ENCODE data around the gene GGPS1. TPM values are rescaled to one million over a fixed set of nuclear protein-coding genes. Genes with fewer than 3 reads are reported as not detected.

Gene GGPS1
- total and polyA plus RNA-seq, 2 donors (not counting 1 experiment from before 2014, with no cell fraction given), result 13.4 to 46.8 TPM

- Histone ChIP-seq H3K27me3 (replicated peaks in 1 of 4; ENCODE audit: control extremely low read depth in 1 of 4, control insufficient read depth in 3 of 4, insufficient read depth in 4 of 4, low read length in 3 of 4) (no peaks in the 10 kb centered on the region), H3K36me3 (replicated peaks in 1 of 2; ENCODE audit: control extremely low read depth in 1 of 2, control insufficient read depth in 1 of 2, extremely low read depth in 1 of 2, insufficient read depth in 2 of 2, low read length in 1 of 2) (no peaks in the 10 kb centered on the region), H3K4me2 (replicated peaks; ENCODE audit: low read depth, low read length, poor library complexity, severe bottlenecking) (peak overlapping the region; percentile 77), H3K9me3 (ENCODE audit: control extremely low read depth in 1 of 3, control insufficient read depth in 2 of 3, insufficient read depth in 1 of 3, low read length in 2 of 3) (no peaks in the 10 kb centered on the region), H3K27ac (ENCODE audit: low read length in 2 of 2) (no peak overlapping the region), H3K4me1 (ENCODE audit: control insufficient read depth in 2 of 2, insufficient read depth in 2 of 2, low read length in 2 of 2) (peaks cover 12% of the 10 kb centered on the region in 2 donors), H3K79me2 (ENCODE audit: control insufficient read depth, insufficient read depth, low read length) (peaks cover 36% of the 10 kb centered on the region), H3K4me3 (ENCODE audit: control extremely low read depth in 1 of 5, extremely low read depth in 1 of 5, insufficient read depth in 1 of 5, low read depth in 2 of 5, low read length in 4 of 5) (peak overlapping the region in 1 of 5 experiments; percentile 86), H3K9ac (ENCODE audit: low read length) (peak overlapping the region; percentile 88), H2AFZ (ENCODE audit: insufficient read depth, low read depth, low read length, poor library complexity, severe bottlenecking) (peak overlapping the region; percentile 93), H4K20me1 (ENCODE audit: control insufficient read depth, insufficient read depth, low read length, poor library complexity, severe bottlenecking) (no peaks in the 10 kb centered on the region)
- intact Hi-C loops (cut with micrococcal nuclease), result loop anchor here (2.0 to 10.0 kb wide), 3 partner anchors 139 to 1429 kb away; partner anchors contain the start of genes B3GALNT2, MTR and TARBP1
- ChIA-PET CTCF (no interaction called here), POLR2A (no interaction called here)
- H3K4me1 Mint-ChIP-seq, result peaks cover 25% of the 10 kb centered on the region
- H3K27ac Mint-ChIP-seq, result peak overlapping the region; percentile 50
- no peak for ATAC-seq (ENCODE audit: low read depth)
- WGBS (ENCODE audit: insufficient coverage), result 70% methylated on average over 2 of the region's 5 CpGs
- H3K4me3 Mint-ChIP-seq, result peak overlapping the region; percentile 99
- H3K27me3 Mint-ChIP-seq, result no peaks in the 10 kb centered on the region
- no peak for DNase-seq
- TF ChIP-seq EZH2 (IDR thresholded peaks at IDR 0.05; ENCODE audit: borderline replicate concordance, insufficient read depth, low read depth, low read length, poor library complexity, severe bottlenecking), result no peak
- TF ChIP-seq, protein P1, sequence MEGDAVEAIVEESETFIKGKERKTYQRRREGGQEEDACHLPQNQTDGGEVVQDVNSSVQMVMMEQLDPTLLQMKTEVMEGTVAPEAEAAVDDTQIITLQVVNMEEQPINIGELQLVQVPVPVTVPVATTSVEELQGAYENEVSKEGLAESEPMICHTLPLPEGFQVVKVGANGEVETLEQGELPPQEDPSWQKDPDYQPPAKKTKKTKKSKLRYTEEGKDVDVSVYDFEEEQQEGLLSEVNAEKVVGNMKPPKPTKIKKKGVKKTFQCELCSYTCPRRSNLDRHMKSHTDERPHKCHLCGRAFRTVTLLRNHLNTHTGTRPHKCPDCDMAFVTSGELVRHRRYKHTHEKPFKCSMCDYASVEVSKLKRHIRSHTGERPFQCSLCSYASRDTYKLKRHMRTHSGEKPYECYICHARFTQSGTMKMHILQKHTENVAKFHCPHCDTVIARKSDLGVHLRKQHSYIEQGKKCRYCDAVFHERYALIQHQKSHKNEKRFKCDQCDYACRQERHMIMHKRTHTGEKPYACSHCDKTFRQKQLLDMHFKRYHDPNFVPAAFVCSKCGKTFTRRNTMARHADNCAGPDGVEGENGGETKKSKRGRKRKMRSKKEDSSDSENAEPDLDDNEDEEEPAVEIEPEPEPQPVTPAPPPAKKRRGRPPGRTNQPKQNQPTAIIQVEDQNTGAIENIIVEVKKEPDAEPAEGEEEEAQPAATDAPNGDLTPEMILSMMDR (IDR thresholded peaks at IDR 0.05), result no peak
- H3K9me3 Mint-ChIP-seq (ENCODE audit: insufficient read depth), result no peaks in the 10 kb centered on the region
These were observed 37.9 kb downstream of the GGPS1 start for GRCh38 chr1:235366286-235366685.

GRCh38 chr1:235367000-235367908 lies 38.9 kb downstream of the GGPS1 start, which contains the start of gene TBCE:
TBCE (plus strand) TSS chr1:235367427; CDS start chr1:235380050, 12,623 bp downstream.
- CTCF ChIA-PET, result interaction anchor here (0.9 to 1.0 kb wide), 2 partner anchors 39 to 49 kb away, joined by 3 read pairs; partner anchors contain the start of genes ARID4B and GGPS1
- WGBS (ENCODE audit: insufficient coverage), result under 1% methylated on average over 37 of the region's 38 CpGs

More at GRCh38 chr1:235367000-235367908, 38.9 kb downstream of the GGPS1 start, which contains the start of gene TBCE:
- no peaks in the 10 kb centered on the region for H3K36me3 ChIP-seq (replicated peaks in 1 of 2; ENCODE audit: control extremely low read depth in 1 of 2, control insufficient read depth in 1 of 2, extremely low read depth in 1 of 2, insufficient read depth in 2 of 2, low read length in 1 of 2)
- H3K9ac ChIP-seq (ENCODE audit: low read length), result peak within 1 kb of the TSS; percentile 88
- peaks cover 12% of the 10 kb centered on the region in 2 donors for H3K4me1 ChIP-seq (ENCODE audit: control insufficient read depth in 2 of 2, insufficient read depth in 2 of 2, low read length in 2 of 2)
- peak within 1 kb of the TSS; percentile 79 to 97 (median 86) for H3K4me3 ChIP-seq (ENCODE audit: control extremely low read depth in 1 of 5, extremely low read depth in 1 of 5, insufficient read depth in 1 of 5, low read depth in 2 of 5, low read length in 4 of 5)
- TF ChIP-seq, protein P1 (IDR thresholded peaks at IDR 0.05), result no peak
- TF ChIP-seq EZH2 (IDR thresholded peaks at IDR 0.05; ENCODE audit: borderline replicate concordance, insufficient read depth, low read depth, low read length, poor library complexity, severe bottlenecking), result no peak
- POLR2A ChIA-PET, result no interaction called here
- Mint-ChIP-seq H3K27me3 (no peaks in the 10 kb centered on the region), H3K27ac (peak within 1 kb of the TSS; percentile 94), H3K9me3 (ENCODE audit: insufficient read depth) (no peaks in the 10 kb centered on the region), H3K4me3 (peak within 1 kb of the TSS; percentile 99), H3K4me1 (peaks cover 25% of the 10 kb centered on the region)
- H3K9me3 ChIP-seq (ENCODE audit: control extremely low read depth in 1 of 3, control insufficient read depth in 2 of 3, insufficient read depth in 1 of 3, low read length in 2 of 3), result no peaks in the 10 kb centered on the region
- no peaks in the 10 kb centered on the region for H4K20me1 ChIP-seq (ENCODE audit: control insufficient read depth, insufficient read depth, low read length, poor library complexity, severe bottlenecking)
- peak within 1 kb of the TSS; percentile 59 to 77 for H3K27ac ChIP-seq (ENCODE audit: low read length in 2 of 2)
- DNase-seq (peak; percentile 84), ATAC-seq (ENCODE audit: low read depth) (peak; percentile 100)
- no peaks in the 10 kb centered on the region for H3K27me3 ChIP-seq (replicated peaks in 1 of 4; ENCODE audit: control extremely low read depth in 1 of 4, control insufficient read depth in 3 of 4, insufficient read depth in 4 of 4, low read length in 3 of 4)
- peaks cover 45% of the 10 kb centered on the region for H3K79me2 ChIP-seq (ENCODE audit: control insufficient read depth, insufficient read depth, low read length)
- intact Hi-C loops (cut with micrococcal nuclease), result loop anchor here (1.0 to 10.0 kb wide), 5 partner anchors 39 to 1428 kb away; partner anchors contain the start of genes ARID4B, B3GALNT2, GGPS1 and MTR
- peak within 1 kb of the TSS; percentile 93 for H2AFZ ChIP-seq (ENCODE audit: insufficient read depth, low read depth, low read length, poor library complexity, severe bottlenecking)
- H3K4me2 ChIP-seq (replicated peaks; ENCODE audit: low read depth, low read length, poor library complexity, severe bottlenecking), result peak within 1 kb of the TSS; percentile 77

All from B cell (primary cell).